H9 (cell line): ENCODE results near the gene PHEX. TPM values are rescaled to one million over a fixed set of nuclear protein-coding genes. Genes with fewer than 3 reads are reported as not detected.

Experiments
- DNase-seq: peaks from one replicate; pipeline ENCODE4 v3.0.0-alpha.2; 2017
- H2AFZ ChIP-seq: one replicate; pipeline ENCODE4 v1.6.1; 2013; ENCODE audit warnings: mild to moderate bottlenecking, low read length, control low read depth, moderate library complexity
- H2AK5ac ChIP-seq: 2 replicates; pipeline ENCODE4 v1.6.1; 2013; ENCODE audit warnings: low read length, control low read depth, mixed read lengths; ENCODE audit not compliant: insufficient read length
- H2BK120ac ChIP-seq: one replicate; pipeline ENCODE4 v1.6.1; 2013; ENCODE audit warnings: low read depth, mild to moderate bottlenecking, low read length, control low read depth, inconsistent platforms; ENCODE audit not compliant: poor library complexity, severe bottlenecking
- H2BK12ac ChIP-seq: 2 replicates; pipeline ENCODE4 v1.6.1; 2013; ENCODE audit warnings: low read length, control low read depth, mixed read lengths, low read depth; ENCODE audit not compliant: insufficient read length
- H2BK15ac ChIP-seq: 2 replicates; pipeline ENCODE4 v1.6.1; 2013; ENCODE audit warnings: low read depth, low read length, control low read depth
- H2BK20ac ChIP-seq: one replicate; pipeline ENCODE4 v1.6.1; 2013; ENCODE audit warnings: low read depth, mild to moderate bottlenecking, low read length, control low read depth, inconsistent platforms; ENCODE audit not compliant: poor library complexity, severe bottlenecking
- H2BK5ac ChIP-seq: 2 replicates; pipeline ENCODE4 v1.6.1; 2013; ENCODE audit warnings: low read length, control low read depth, mixed read lengths; ENCODE audit not compliant: insufficient read length
- H3K14ac ChIP-seq: 2 replicates; pipeline ENCODE4 v1.6.1; 2013; ENCODE audit warnings: low read length, control low read depth; ENCODE audit not compliant: insufficient read depth
- H3K18ac ChIP-seq: 2 replicates; pipeline ENCODE4 v1.6.1; 2013; ENCODE audit warnings: low read depth, mild to moderate bottlenecking, mixed read lengths, low read length, control low read depth; ENCODE audit not compliant: insufficient read length
- H3K23ac ChIP-seq: 2 replicates; pipeline ENCODE4 v1.6.1; 2013; ENCODE audit warnings: low read length, control low read depth, mixed read lengths, low read depth; ENCODE audit not compliant: insufficient read length
- H3K23me2 ChIP-seq: 2 replicates; pipeline ENCODE4 v1.6.1; 2013; ENCODE audit warnings: low read depth, mild to moderate bottlenecking, mixed read lengths, low read length, control low read depth; ENCODE audit not compliant: insufficient read length, poor library complexity, severe bottlenecking
- H3K27ac ChIP-seq: 2 replicates; pipeline ENCODE4 v1.5.1; 2013; ENCODE audit warnings: low read length, control low read depth, mixed read lengths, low read depth; ENCODE audit not compliant: insufficient read length
- H3K27me3 ChIP-seq: 2 replicates; pipeline ENCODE4 v1.6.1; 2013; ENCODE audit warnings: low read length, control low read depth, inconsistent platforms; ENCODE audit not compliant: insufficient read depth
- H3K4ac ChIP-seq: 2 replicates; pipeline ENCODE4 v1.6.1; 2013; ENCODE audit warnings: low read depth, mild to moderate bottlenecking, control low read depth, inconsistent platforms, low read length, moderate library complexity
- H3K4me1 ChIP-seq: 2 replicates; pipeline ENCODE4 v1.6.1; 2013; ENCODE audit warnings: low read length, control low read depth, inconsistent platforms; ENCODE audit not compliant: insufficient read depth
- H3K4me2 ChIP-seq: 2 replicates; pipeline ENCODE4 v1.6.1; 2013; ENCODE audit warnings: low read length, control low read depth, mixed read lengths; ENCODE audit not compliant: insufficient read length, insufficient read depth
- H3K56ac ChIP-seq: 2 replicates; pipeline ENCODE4 v1.6.1; 2013; ENCODE audit warnings: low read depth, mild to moderate bottlenecking, mixed read lengths, low read length, control low read depth; ENCODE audit not compliant: insufficient read length
- H3K79me1 ChIP-seq: 2 replicates; pipeline ENCODE4 v1.6.1; 2013; ENCODE audit warnings: low read depth, mild to moderate bottlenecking, moderate library complexity, low read length, control low read depth, inconsistent platforms; ENCODE audit not compliant: insufficient read depth, poor library complexity, severe bottlenecking
- H3K79me2 ChIP-seq: 2 replicates; pipeline ENCODE4 v1.6.1; 2013; ENCODE audit warnings: low read length, control low read depth, inconsistent platforms; ENCODE audit not compliant: insufficient read depth
- H3K9ac ChIP-seq: 2 replicates; pipeline ENCODE4 v1.6.1; 2013; ENCODE audit warnings: low read length, control low read depth, mixed read lengths; ENCODE audit not compliant: insufficient read length; ENCODE audit errors: extremely low read depth
- H3K9me3 ChIP-seq: one replicate; pipeline ENCODE4 v1.6.1; 2013; ENCODE audit warnings: low read depth, low read length, inconsistent platforms; ENCODE audit not compliant: control insufficient read depth
- H3T11ph ChIP-seq: one replicate; pipeline ENCODE4 v1.6.1; 2013; ENCODE audit warnings: mild to moderate bottlenecking, low read length, control low read depth, inconsistent platforms
- H4K20me1 ChIP-seq: one replicate; pipeline ENCODE4 v1.6.1; 2013; ENCODE audit not compliant: control insufficient read depth, insufficient read length, insufficient read depth
- H4K5ac ChIP-seq: 2 replicates; pipeline ENCODE4 v1.6.1; 2013; ENCODE audit warnings: low read depth, mild to moderate bottlenecking, mixed read lengths, low read length, control low read depth; ENCODE audit not compliant: insufficient read length
- H4K8ac ChIP-seq: replicated peaks from 2 replicates; pipeline ENCODE4 v1.6.1; 2013; ENCODE audit warnings: low read length, control low read depth, mixed read lengths, low read depth; ENCODE audit not compliant: insufficient read length
- H4K91ac ChIP-seq: 2 replicates; pipeline ENCODE4 v1.6.1; 2013; ENCODE audit warnings: low read depth, mild to moderate bottlenecking, moderate library complexity, mixed read lengths, low read length, control low read depth; ENCODE audit not compliant: insufficient read length
- H3K27ac Mint-ChIP-seq, 3 experiments: 2 replicates in 2 of 3; 3 replicates in 1 of 3; pipeline ENCODE4 v1.8.0; 2020 to 2021; ENCODE audit warnings: mixed read lengths in 3 of 3, mild to moderate bottlenecking in 1 of 3, moderate library complexity in 1 of 3
- H3K27me3 Mint-ChIP-seq: 2 replicates; pipeline ENCODE4 v1.8.0; 2021; ENCODE audit warnings: low read depth, mild to moderate bottlenecking, moderate library complexity, mixed read lengths
- H3K36me3 Mint-ChIP-seq, 3 experiments: 2 replicates in 2 of 3; 3 replicates in 1 of 3; pipeline ENCODE4 v1.8.0; 2020 to 2021; ENCODE audit warnings: low read depth in 3 of 3, mixed read lengths in 3 of 3; ENCODE audit not compliant: insufficient read depth in 1 of 3
- H3K4me1 Mint-ChIP-seq, 2 experiments: 2 replicates each; pipeline ENCODE4 v1.8.0; 2020; ENCODE audit warnings: mixed read lengths in 2 of 2
- H3K4me3 Mint-ChIP-seq, 2 experiments: 2 replicates in 1 of 2; 3 replicates in 1 of 2; pipeline ENCODE4 v1.8.0; 2020 to 2021; ENCODE audit warnings: mild to moderate bottlenecking in 2 of 2, mixed read lengths in 2 of 2, moderate library complexity in 1 of 2
- H3K9me3 Mint-ChIP-seq, 2 experiments: 2 replicates in 1 of 2; 3 replicates in 1 of 2; pipeline ENCODE4 v1.8.0; 2020; ENCODE audit warnings: mild to moderate bottlenecking in 2 of 2, mixed read lengths in 2 of 2, moderate library complexity in 1 of 2
- CTCF ChIP-seq: fragments of 200-600 bp; sonication (generic); conservative IDR thresholded peaks from 3 replicates; pipeline ENCODE4 v1.8.0; 2021; ENCODE audit warnings: antibody characterized with exemption, mild to moderate bottlenecking
- WGBS: extraction: QIAGEN DNeasy Blood & Tissue Kit; methylation state at CpG from one replicate; pipeline ENCODE4 v1.1.7; 2013; ENCODE audit warnings: missing lambda C conversion rate, low lambda C conversion rate, mixed read lengths; ENCODE audit not compliant: insufficient read length; ENCODE audit errors: extremely low coverage; 5-methylcytosine and 5-hydroxymethylcytosine counted together
- total RNA-seq: library from RNA; stranded (reverse); gene quantifications from 2 replicates; pipeline ENCODE4 v1.2.1, GENCODE V29; 2021

Gene PHEX
- total RNA-seq, 1 experiment from 2014 or later: 0.11 TPM

DNA sequence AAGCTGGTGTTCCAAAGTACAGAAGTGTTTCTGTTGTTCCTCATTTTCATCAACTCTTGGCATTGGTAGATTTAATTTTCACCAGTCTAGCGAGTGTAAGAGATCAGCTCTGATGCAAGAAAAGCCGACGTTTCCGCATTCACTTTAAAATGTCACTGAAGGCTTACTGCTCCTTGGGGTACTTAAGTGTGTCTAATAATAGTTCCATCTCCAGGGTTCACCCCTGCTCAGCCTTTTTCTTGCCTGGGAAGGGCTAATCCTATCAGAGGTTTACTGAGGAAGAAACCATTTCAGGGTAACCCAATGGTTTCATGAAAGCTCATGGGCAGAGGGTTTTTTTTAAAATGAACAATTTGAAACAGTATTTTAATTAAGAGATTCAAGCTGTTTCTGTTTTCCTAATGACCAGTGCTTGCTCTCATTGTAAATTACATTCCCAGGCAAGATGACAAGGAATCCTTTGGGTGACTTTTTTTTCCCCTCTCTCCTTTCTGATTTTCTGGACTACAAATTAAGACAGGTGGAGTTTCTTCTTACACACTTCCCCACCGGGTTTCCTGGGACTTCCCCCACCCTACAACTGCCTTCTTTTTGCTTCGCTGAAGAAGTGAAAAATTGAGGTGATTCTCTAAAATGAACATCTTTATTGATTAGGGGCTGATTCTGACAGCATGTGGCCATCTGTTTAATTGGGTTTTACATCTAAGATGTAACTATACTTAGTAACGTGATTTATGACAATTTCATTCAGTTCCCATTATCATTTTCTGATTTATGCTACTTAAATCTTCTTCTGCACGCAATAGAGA is 161.9 kb downstream of the PHEX start:
- no peak overlapping the region for H3K27ac ChIP-seq
- DNase-seq: no peak
- H3K9ac ChIP-seq: no peak overlapping the region
- Mint-ChIP-seq H3K4me3 (no peak overlapping the region), H3K4me1 (peaks cover 2% of the 10 kb centered on the region in 2 experiments; a peak in 2 of 4 replicates), H3K9me3 (peaks cover 0 to 20% of the 10 kb centered on the region in 2 experiments; a peak in 4 of 5 replicates), H3K27me3 (no peaks in the 10 kb centered on the region), H3K27ac (no peak overlapping the region), H3K36me3 (peaks cover 0 to 3% (median 0%) of the 10 kb centered on the region in 3 experiments; a peak in 1 of 7 replicates)
- H4K8ac ChIP-seq: no peak overlapping the region
- H3T11ph ChIP-seq: no peak overlapping the region
- no peaks in the 10 kb centered on the region for H4K20me1 ChIP-seq
- no peak overlapping the region for H3K14ac ChIP-seq
- H3K4me1 ChIP-seq: no peaks in the 10 kb centered on the region
- H2AK5ac ChIP-seq: no peak overlapping the region
- no peak overlapping the region for H3K56ac ChIP-seq
- H2BK5ac ChIP-seq: no peak overlapping the region
- no peak overlapping the region for H3K4ac ChIP-seq
- peaks cover 4% of the 10 kb centered on the region for H3K9me3 ChIP-seq
- H3K79me2 ChIP-seq: no peaks in the 10 kb centered on the region
- H2AFZ ChIP-seq: no peak overlapping the region
- H3K18ac ChIP-seq: no peak overlapping the region
- no CpG with 5 or more reads among the region's 8 CpGs for WGBS
- no peak overlapping the region for H2BK20ac ChIP-seq
- H2BK120ac ChIP-seq: no peak overlapping the region
- H2BK15ac ChIP-seq: no peak overlapping the region
- no peaks in the 10 kb centered on the region for H3K79me1 ChIP-seq
- no peak overlapping the region for H3K23ac ChIP-seq
- no peak overlapping the region for H4K5ac ChIP-seq
- H4K91ac ChIP-seq: no peak overlapping the region
- H2BK12ac ChIP-seq: no peak overlapping the region
- H3K4me2 ChIP-seq: no peak overlapping the region
- TF ChIP-seq CTCF: no peak
- H3K23me2 ChIP-seq: no peaks in the 10 kb centered on the region
- H3K27me3 ChIP-seq: no peaks in the 10 kb centered on the region
